SK-N-SH treated with all-trans-retinoic acid at 6 μM for 48 hours (cell line): Measurements from ENCODE around the gene TMEM125.
A peak's percentile ranks its signal among the peaks of the same experiment; 100 is the strongest.

Experiments used
- ATAC-seq: fragments of 200-7000 bp; cut with Tn5 transposase; 3 replicates; pipeline ENCODE4 v1.9.1; 2020; ENCODE audit warnings: mild to moderate bottlenecking, moderate library complexity
- ARNTL ChIP-seq: fragments of 450-650 bp; formaldehyde crosslinking; IDR thresholded peaks from 2 replicates; pipeline ENCODE4 v1.5.0; 2020; ENCODE audit warnings: low read depth, mild to moderate bottlenecking, moderate library complexity, borderline replicate concordance
- BACH2 ChIP-seq: fragments of 250-450 bp; sonication (Bioruptor Pico); IDR thresholded peaks from 2 replicates; pipeline ENCODE4 v1.9.0; 2021; ENCODE audit warnings: mild to moderate bottlenecking, borderline replicate concordance
- CSDC2 ChIP-seq: fragments of 250-450 bp; sonication (Bioruptor Pico); IDR thresholded peaks from 2 replicates; pipeline ENCODE4 v1.5.0; 2020; ENCODE audit warnings: mild to moderate bottlenecking, moderate library complexity
- CSRNP3 ChIP-seq: fragments of 250-450 bp; sonication (Bioruptor Pico); IDR thresholded peaks from 2 replicates; pipeline ENCODE4 v1.5.1; 2021; ENCODE audit warnings: mild to moderate bottlenecking, moderate library complexity
- ESRRG ChIP-seq: fragments of 250-450 bp; sonication (Bioruptor Pico); IDR thresholded peaks from 2 replicates; pipeline ENCODE4 v1.6.1; 2021; ENCODE audit warnings: mild to moderate bottlenecking
- GLIS3 ChIP-seq: fragments of 250-450 bp; sonication (Bioruptor Pico); IDR thresholded peaks from 2 replicates; pipeline ENCODE4 v1.5.0; 2020; ENCODE audit warnings: mild to moderate bottlenecking, moderate library complexity
- ISL1 ChIP-seq: fragments of 250-450 bp; sonication (Bioruptor Pico); IDR thresholded peaks from 2 replicates; pipeline ENCODE4 v2.1.2; 2022; ENCODE audit warnings: mild to moderate bottlenecking, moderate library complexity
- OSR1 ChIP-seq: fragments of 250-450 bp; sonication (Bioruptor Pico); IDR thresholded peaks from 2 replicates; pipeline ENCODE4 v1.8.0; 2022; ENCODE audit warnings: moderate library complexity, mild to moderate bottlenecking, inconsistent platforms
- PPARA ChIP-seq: fragments of 250-450 bp; sonication (Bioruptor Pico); IDR thresholded peaks from 2 replicates; pipeline ENCODE4 v1.5.0; 2020; ENCODE audit warnings: mild to moderate bottlenecking, borderline replicate concordance
- RARB ChIP-seq: fragments of 250-450 bp; sonication (Bioruptor Pico); IDR thresholded peaks from 2 replicates; pipeline ENCODE4 v1.8.0; 2021; ENCODE audit warnings: mild to moderate bottlenecking, moderate library complexity
- TCF4 ChIP-seq: fragments of 250-450 bp; sonication (Bioruptor Pico); IDR thresholded peaks from 2 replicates; pipeline ENCODE4 v1.8.0; 2021; ENCODE audit warnings: mild to moderate bottlenecking, moderate library complexity, borderline replicate concordance
- TOX ChIP-seq: fragments of 250-450 bp; sonication (Bioruptor Pico); IDR thresholded peaks from 2 replicates; pipeline ENCODE4 v1.8.0; 2021; ENCODE audit warnings: mild to moderate bottlenecking, moderate library complexity, borderline replicate concordance
- TSHZ2 ChIP-seq: fragments of 250-450 bp; sonication (Bioruptor Pico); IDR thresholded peaks from 2 replicates; pipeline ENCODE4 v1.5.0; 2020; ENCODE audit warnings: mild to moderate bottlenecking, moderate library complexity
- ZC3H10 ChIP-seq: fragments of 250-450 bp; sonication (Bioruptor Pico); IDR thresholded peaks from 2 replicates; pipeline ENCODE4 v1.5.1; 2021; ENCODE audit warnings: mild to moderate bottlenecking, moderate library complexity
- ZFP30 ChIP-seq: fragments of 450-650 bp; formaldehyde crosslinking; IDR thresholded peaks from 2 replicates; pipeline ENCODE4 v1.5.0; 2022; ENCODE audit warnings: mild to moderate bottlenecking, moderate library complexity
- ZNF565 ChIP-seq: fragments of 450-650 bp; formaldehyde crosslinking; conservative IDR thresholded peaks from 2 replicates; pipeline ENCODE4 v1.5.0; 2020; ENCODE audit warnings: low read depth, mild to moderate bottlenecking, moderate library complexity
- ZNF8 ChIP-seq: fragments of 450-650 bp; formaldehyde crosslinking; IDR thresholded peaks from 2 replicates; pipeline ENCODE4 v1.5.0; 2020; ENCODE audit warnings: mild to moderate bottlenecking, moderate library complexity
- TF ChIP-seq, protein P1 (sequence below): fragments of 250-450 bp; sonication (Bioruptor Pico); IDR thresholded peaks from 2 replicates; pipeline ENCODE4 v1.8.0; 2021; ENCODE audit warnings: low read depth, mild to moderate bottlenecking, moderate library complexity, borderline replicate concordance
- TF ChIP-seq, protein P2 (sequence below): fragments of 250-450 bp; sonication (Bioruptor Pico); IDR thresholded peaks from 2 replicates; pipeline ENCODE4 v1.5.1; 2020; ENCODE audit warnings: low read depth, mild to moderate bottlenecking, moderate library complexity

The TMEM125 gene

GRCh38 chr1:43292679-43293078, 22.9 kb downstream of the TMEM125 start:
- TF ChIP-seq RARB (CRISPR knock-in tag), result no peak
- TF ChIP-seq ZNF8 (CRISPR knock-in tag), result no peak
- TF ChIP-seq ZC3H10 (CRISPR knock-in tag), result no peak
- no peak for TF ChIP-seq CSDC2 (CRISPR knock-in tag)
- TF ChIP-seq BACH2 (CRISPR knock-in tag), result no peak
- TF ChIP-seq, protein P1, sequence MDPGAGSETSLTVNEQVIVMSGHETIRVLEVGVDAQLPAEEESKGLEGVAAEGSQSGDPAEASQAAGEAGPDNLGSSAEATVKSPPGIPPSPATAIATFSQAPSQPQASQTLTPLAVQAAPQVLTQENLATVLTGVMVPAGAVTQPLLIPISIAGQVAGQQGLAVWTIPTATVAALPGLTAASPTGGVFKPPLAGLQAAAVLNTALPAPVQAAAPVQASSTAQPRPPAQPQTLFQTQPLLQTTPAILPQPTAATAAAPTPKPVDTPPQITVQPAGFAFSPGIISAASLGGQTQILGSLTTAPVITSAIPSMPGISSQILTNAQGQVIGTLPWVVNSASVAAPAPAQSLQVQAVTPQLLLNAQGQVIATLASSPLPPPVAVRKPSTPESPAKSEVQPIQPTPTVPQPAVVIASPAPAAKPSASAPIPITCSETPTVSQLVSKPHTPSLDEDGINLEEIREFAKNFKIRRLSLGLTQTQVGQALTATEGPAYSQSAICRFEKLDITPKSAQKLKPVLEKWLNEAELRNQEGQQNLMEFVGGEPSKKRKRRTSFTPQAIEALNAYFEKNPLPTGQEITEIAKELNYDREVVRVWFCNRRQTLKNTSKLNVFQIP (CRISPR knock-in tag), result no peak
- TF ChIP-seq CSRNP3, result no peak
- no peak for ATAC-seq

DNA sequence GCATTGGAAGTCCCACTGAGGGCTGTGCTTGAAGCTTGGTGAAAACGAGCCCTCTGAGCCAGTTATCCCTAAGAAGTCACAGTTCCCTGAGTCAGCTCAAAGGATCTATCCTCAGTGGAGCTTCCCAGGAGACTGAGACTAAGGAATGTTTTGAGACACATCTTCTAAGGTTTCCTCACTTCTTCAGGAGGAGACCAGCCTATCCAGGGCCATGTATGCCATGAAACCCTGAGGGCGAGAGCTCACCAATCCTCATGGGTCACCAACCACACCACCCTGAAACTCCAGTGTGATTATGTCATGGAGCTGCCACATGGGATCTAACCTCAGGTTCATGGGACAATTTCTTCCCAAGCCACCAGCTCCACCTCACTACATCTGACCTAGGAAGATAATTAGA, 23.4 kb downstream of the TMEM125 start:
- TF ChIP-seq TOX (CRISPR knock-in tag), result no peak
- TF ChIP-seq ARNTL (CRISPR knock-in tag), result no peak
- no peak for TF ChIP-seq ZNF565
- TF ChIP-seq, protein P1 (CRISPR knock-in tag), result no peak
- no peak for TF ChIP-seq ZNF8 (CRISPR knock-in tag)
- no peak for TF ChIP-seq TSHZ2
- TF ChIP-seq ESRRG (CRISPR knock-in tag), result no peak
- TF ChIP-seq ZFP30 (CRISPR knock-in tag), result no peak
- TF ChIP-seq, protein P2, sequence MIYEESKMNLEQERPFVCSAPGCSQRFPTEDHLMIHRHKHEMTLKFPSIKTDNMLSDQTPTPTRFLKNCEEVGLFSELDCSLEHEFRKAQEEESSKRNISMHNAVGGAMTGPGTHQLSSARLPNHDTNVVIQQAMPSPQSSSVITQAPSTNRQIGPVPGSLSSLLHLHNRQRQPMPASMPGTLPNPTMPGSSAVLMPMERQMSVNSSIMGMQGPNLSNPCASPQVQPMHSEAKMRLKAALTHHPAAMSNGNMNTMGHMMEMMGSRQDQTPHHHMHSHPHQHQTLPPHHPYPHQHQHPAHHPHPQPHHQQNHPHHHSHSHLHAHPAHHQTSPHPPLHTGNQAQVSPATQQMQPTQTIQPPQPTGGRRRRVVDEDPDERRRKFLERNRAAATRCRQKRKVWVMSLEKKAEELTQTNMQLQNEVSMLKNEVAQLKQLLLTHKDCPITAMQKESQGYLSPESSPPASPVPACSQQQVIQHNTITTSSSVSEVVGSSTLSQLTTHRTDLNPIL (CRISPR knock-in tag), result no peak
- TF ChIP-seq BACH2 (CRISPR knock-in tag), result no peak
- no peak for TF ChIP-seq PPARA (CRISPR knock-in tag)
- TF ChIP-seq ISL1 (CRISPR knock-in tag), result no peak
- TF ChIP-seq, all 23 proteins: peak for 0
- ATAC-seq, result no peak

GRCh38 chr1:43293896-43294760, 24.3 kb downstream of the TMEM125 start:
- ATAC-seq, result peak; percentile 46; the same call in 2 of the 3 replicates
- TF ChIP-seq OSR1 (no peak), BACH2 (CRISPR knock-in tag) (no peak), GLIS3 (CRISPR knock-in tag) (no peak), ZC3H10 (CRISPR knock-in tag) (no peak), CSRNP3 (no peak), ZNF8 (CRISPR knock-in tag) (no peak), TSHZ2 (no peak), TCF4 (CRISPR knock-in tag) (no peak), ISL1 (CRISPR knock-in tag) (no peak)
- TF ChIP-seq, protein P1 (CRISPR knock-in tag), result no peak
